ENCODE data around the gene FAM229A.

The FAM229A gene

GRCh38 chr1:32345289-32345827 is 16.9 kb downstream of the FAM229A start:
- TF ChIP-seq CTCF (IDR thresholded peaks at IDR 0.05; ENCODE audit: poor library complexity, severe bottlenecking) = no peak
- Histone ChIP-seq H3K27ac (ENCODE audit: poor library complexity, severe bottlenecking) (no peak overlapping the region), H3K4me1 (ENCODE audit: insufficient read depth, poor library complexity, severe bottlenecking) (no peaks in the 10 kb centered on the region), H3K4me3 (ENCODE audit: severe bottlenecking) (no peak overlapping the region), H3K27me3 (ENCODE audit: insufficient read depth, poor library complexity, severe bottlenecking) (no peaks in the 10 kb centered on the region), H3K36me3 (ENCODE audit: low read depth) (no peaks in the 10 kb centered on the region), H3K9me3 (ENCODE audit: severe bottlenecking) (no peaks in the 10 kb centered on the region)
- no peak for DNase-seq (ENCODE audit: low spot score)
- peak; percentile 32; the same call in 1 of the 3 replicates for ATAC-seq (ENCODE audit: low read depth)

- no peak for TF ChIP-seq CTCF (IDR thresholded peaks at IDR 0.05; ENCODE audit: poor library complexity, severe bottlenecking)
- no peak for ATAC-seq (ENCODE audit: low read depth)
- Histone ChIP-seq H3K27ac (ENCODE audit: poor library complexity, severe bottlenecking) (no peak overlapping the region), H3K4me3 (ENCODE audit: severe bottlenecking) (no peak overlapping the region), H3K9me3 (ENCODE audit: severe bottlenecking) (no peaks in the 10 kb centered on the region), H3K36me3 (ENCODE audit: low read depth) (no peaks in the 10 kb centered on the region), H3K4me1 (ENCODE audit: insufficient read depth, poor library complexity, severe bottlenecking) (no peaks in the 10 kb centered on the region), H3K27me3 (ENCODE audit: insufficient read depth, poor library complexity, severe bottlenecking) (no peaks in the 10 kb centered on the region)
- no peak for DNase-seq (ENCODE audit: low spot score)
These were observed 19.6 kb downstream of the FAM229A start for GRCh38 chr1:32342704-32343103.

DNA sequence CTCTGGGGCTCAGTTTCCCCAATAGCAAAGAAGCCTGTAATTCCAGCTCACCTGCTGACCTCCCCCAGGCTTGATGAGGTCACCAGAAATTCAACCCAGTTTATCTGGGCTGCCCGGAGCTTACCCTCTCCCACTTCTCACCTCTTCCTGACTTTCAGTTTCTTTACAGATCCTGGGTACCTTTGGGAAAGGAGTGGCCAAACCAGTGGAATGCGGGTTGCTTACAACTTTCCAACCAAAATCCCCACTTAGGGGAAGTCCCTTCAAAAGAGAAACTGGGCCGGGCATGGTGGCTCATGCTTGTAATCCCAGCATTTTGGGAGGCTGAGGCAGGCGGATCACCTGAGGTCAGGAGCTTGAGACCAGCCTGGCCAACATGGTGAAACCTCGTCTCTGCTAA is 20.3 kb downstream of the FAM229A start:
- DNase-seq (ENCODE audit: low spot score) (no peak), ATAC-seq (ENCODE audit: low read depth) (peak; percentile 33; the same call in 1 of the 3 replicates)
- Histone ChIP-seq H3K4me3 (ENCODE audit: severe bottlenecking) (no peak overlapping the region), H3K9me3 (ENCODE audit: severe bottlenecking) (no peaks in the 10 kb centered on the region), H3K27ac (ENCODE audit: poor library complexity, severe bottlenecking) (no peak overlapping the region), H3K27me3 (ENCODE audit: insufficient read depth, poor library complexity, severe bottlenecking) (no peaks in the 10 kb centered on the region), H3K4me1 (ENCODE audit: insufficient read depth, poor library complexity, severe bottlenecking) (no peaks in the 10 kb centered on the region), H3K36me3 (ENCODE audit: low read depth) (no peaks in the 10 kb centered on the region)
- TF ChIP-seq CTCF (IDR thresholded peaks at IDR 0.05; ENCODE audit: poor library complexity, severe bottlenecking) = no peak

GRCh38 chr1:32341186-32341757 is 21.0 kb downstream of the FAM229A start:
- no peaks in the 10 kb centered on the region for H3K27me3 ChIP-seq (ENCODE audit: insufficient read depth, poor library complexity, severe bottlenecking)
- ATAC-seq (ENCODE audit: low read depth) = no peak
- no peak overlapping the region for H3K4me3 ChIP-seq (ENCODE audit: severe bottlenecking)
- no peak for TF ChIP-seq CTCF (IDR thresholded peaks at IDR 0.05; ENCODE audit: poor library complexity, severe bottlenecking)
- no peak overlapping the region for H3K27ac ChIP-seq (ENCODE audit: poor library complexity, severe bottlenecking)
- no peaks in the 10 kb centered on the region for H3K4me1 ChIP-seq (ENCODE audit: insufficient read depth, poor library complexity, severe bottlenecking)
- no peak for DNase-seq (ENCODE audit: low spot score)
- no peaks in the 10 kb centered on the region for H3K9me3 ChIP-seq (ENCODE audit: severe bottlenecking)
- no peaks in the 10 kb centered on the region for H3K36me3 ChIP-seq (ENCODE audit: low read depth)

GRCh38 chr1:32339363-32339978 is 22.8 kb downstream of the FAM229A start:
- Histone ChIP-seq H3K4me3 (ENCODE audit: severe bottlenecking) (no peak overlapping the region), H3K4me1 (ENCODE audit: insufficient read depth, poor library complexity, severe bottlenecking) (no peaks in the 10 kb centered on the region), H3K9me3 (ENCODE audit: severe bottlenecking) (no peaks in the 10 kb centered on the region), H3K27ac (ENCODE audit: poor library complexity, severe bottlenecking) (no peak overlapping the region), H3K27me3 (ENCODE audit: insufficient read depth, poor library complexity, severe bottlenecking) (no peaks in the 10 kb centered on the region), H3K36me3 (ENCODE audit: low read depth) (no peaks in the 10 kb centered on the region)
- DNase-seq (ENCODE audit: low spot score) = no peak
- no peak for ATAC-seq (ENCODE audit: low read depth)
- no peak for TF ChIP-seq CTCF (IDR thresholded peaks at IDR 0.05; ENCODE audit: poor library complexity, severe bottlenecking)

Data from RWPE2 (cell line).